GM12872 (cell line): Measurements from ENCODE around the gene OPCML.

ENCODE experiments used
- CTCF ChIP-seq: IDR thresholded peaks from 3 replicates; pipeline ENCODE4 v1.5.1; 2011; ENCODE audit warnings: low read depth, mild to moderate bottlenecking, low read length, moderate library complexity; ENCODE audit not compliant: insufficient read depth

OPCML gene

GRCh38 chr11:132811649-132812048, 720.7 kb downstream of the OPCML start:
- no peak for TF ChIP-seq CTCF

- TF ChIP-seq CTCF, result no peak
Observed at GRCh38 chr11:132809070-132809469, 723.2 kb downstream of the OPCML start.

- no peak for TF ChIP-seq CTCF
Observed at GRCh38 chr11:132804258-132804657, 728.0 kb downstream of the OPCML start.

- no peak for TF ChIP-seq CTCF
Observed at GRCh38 chr11:132803436-132803835, 728.9 kb downstream of the OPCML start.

GRCh38 chr11:132802947-132803346, 729.4 kb downstream of the OPCML start:
- TF ChIP-seq CTCF, result no peak

GRCh38 chr11:132793831-132794230, 738.5 kb downstream of the OPCML start:
- TF ChIP-seq CTCF, result no peak

- TF ChIP-seq CTCF, result no peak
Observed at GRCh38 chr11:132792341-132793140, 739.8 kb downstream of the OPCML start.
